Ascending aorta (tissue), 2 donors: ENCODE measurements around the gene BARX2. TPM values are rescaled to one million over a fixed set of nuclear protein-coding genes. Genes with fewer than 3 reads are reported as not detected.

ENCODE experiments used
- DNase-seq, 2 donors: peaks; one replicate each; pipeline ENCODE4 v3.0.0-alpha.2; 2019; ENCODE audit warnings: low spot score in 2 of 2
- H3K27ac ChIP-seq, 2 donors: fragments of 200-600 bp; sonication (generic); one replicate each; pipeline ENCODE4 v1.5.1; 2016 to 2017; ENCODE audit warnings: mild to moderate bottlenecking in 1 of 2
- H3K27me3 ChIP-seq: fragments of 200-600 bp; sonication (generic); one replicate; pipeline ENCODE4 v1.5.1; 2017
- H3K36me3 ChIP-seq, 2 donors: fragments of 200-600 bp; sonication (generic); one replicate each; pipeline ENCODE4 v1.5.1; 2016
- H3K4me1 ChIP-seq, 2 donors: fragments of 200-600 bp; sonication (generic); one replicate each; pipeline ENCODE4 v1.5.1; 2016 to 2017; ENCODE audit warnings: mild to moderate bottlenecking in 1 of 2
- H3K4me3 ChIP-seq, 2 donors: fragments of 200-600 bp; sonication (generic); one replicate each; pipeline ENCODE4 v1.5.1; 2016 to 2017; ENCODE audit warnings: mild to moderate bottlenecking in 1 of 2
- H3K9me3 ChIP-seq, 2 donors: fragments of 200-600 bp; sonication (generic); one replicate each; pipeline ENCODE4 v1.5.1; 2016
- intact Hi-C: fragments of 100-400 bp; cut with DNase I; formaldehyde crosslinking; loops from one replicate; pipeline ENCODE4 v1.15.1; 2023
- total RNA-seq: library from RNA; depleted of rRNA; stranded (reverse); fragments of >200 nt; gene quantifications from one replicate; pipeline ENCODE4 v1.1.0, GENCODE V29; 2016
- TF ChIP-seq, protein P1 (sequence below), 3 experiments: fragments of 200-600 bp in 2 of 3; fragments of 450-650 bp in 1 of 3; sonication (generic) in 2 of 3; IDR thresholded peaks; one replicate each; pipeline ENCODE4 v1.5.1; 2016 to 2019; ENCODE audit warnings: antibody characterized with exemption in 3 of 3, mild to moderate bottlenecking in 1 of 3, moderate library complexity in 1 of 3

The BARX2 gene
- total RNA-seq, 1 donor from 2014 or later = not detected

DNA sequence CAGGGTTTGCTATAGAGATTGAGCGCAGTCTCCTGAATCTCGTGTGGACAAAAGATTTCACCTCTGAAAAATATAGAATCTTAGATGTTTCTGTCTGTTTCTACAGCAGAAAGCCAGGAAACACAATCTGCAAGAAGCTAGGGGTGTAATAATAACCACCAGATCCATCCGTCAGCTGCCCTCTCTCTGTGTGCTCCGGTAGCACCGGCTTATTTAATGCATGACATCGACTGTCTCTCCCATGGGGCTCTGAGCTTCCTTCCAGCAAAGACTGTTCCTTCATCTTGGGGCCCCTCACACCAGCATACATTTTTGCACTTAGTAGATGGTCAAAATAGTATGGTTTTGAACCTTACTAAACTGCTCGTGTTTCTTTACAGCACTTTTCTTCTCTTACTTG is 20.2 kb downstream of the BARX2 start:
- no peak for DNase-seq
- no peaks in the 10 kb centered on the region for H3K4me1 ChIP-seq
- no peaks in the 10 kb centered on the region for H3K27me3 ChIP-seq
- no peaks in the 10 kb centered on the region for H3K9me3 ChIP-seq
- no peaks in the 10 kb centered on the region for H3K36me3 ChIP-seq
- no peak overlapping the region for H3K27ac ChIP-seq
- no peak overlapping the region for H3K4me3 ChIP-seq
- intact Hi-C loops = no loop called here
- TF ChIP-seq, protein P1, sequence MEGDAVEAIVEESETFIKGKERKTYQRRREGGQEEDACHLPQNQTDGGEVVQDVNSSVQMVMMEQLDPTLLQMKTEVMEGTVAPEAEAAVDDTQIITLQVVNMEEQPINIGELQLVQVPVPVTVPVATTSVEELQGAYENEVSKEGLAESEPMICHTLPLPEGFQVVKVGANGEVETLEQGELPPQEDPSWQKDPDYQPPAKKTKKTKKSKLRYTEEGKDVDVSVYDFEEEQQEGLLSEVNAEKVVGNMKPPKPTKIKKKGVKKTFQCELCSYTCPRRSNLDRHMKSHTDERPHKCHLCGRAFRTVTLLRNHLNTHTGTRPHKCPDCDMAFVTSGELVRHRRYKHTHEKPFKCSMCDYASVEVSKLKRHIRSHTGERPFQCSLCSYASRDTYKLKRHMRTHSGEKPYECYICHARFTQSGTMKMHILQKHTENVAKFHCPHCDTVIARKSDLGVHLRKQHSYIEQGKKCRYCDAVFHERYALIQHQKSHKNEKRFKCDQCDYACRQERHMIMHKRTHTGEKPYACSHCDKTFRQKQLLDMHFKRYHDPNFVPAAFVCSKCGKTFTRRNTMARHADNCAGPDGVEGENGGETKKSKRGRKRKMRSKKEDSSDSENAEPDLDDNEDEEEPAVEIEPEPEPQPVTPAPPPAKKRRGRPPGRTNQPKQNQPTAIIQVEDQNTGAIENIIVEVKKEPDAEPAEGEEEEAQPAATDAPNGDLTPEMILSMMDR (IDR thresholded peaks at IDR 0.05) = no peak

DNA sequence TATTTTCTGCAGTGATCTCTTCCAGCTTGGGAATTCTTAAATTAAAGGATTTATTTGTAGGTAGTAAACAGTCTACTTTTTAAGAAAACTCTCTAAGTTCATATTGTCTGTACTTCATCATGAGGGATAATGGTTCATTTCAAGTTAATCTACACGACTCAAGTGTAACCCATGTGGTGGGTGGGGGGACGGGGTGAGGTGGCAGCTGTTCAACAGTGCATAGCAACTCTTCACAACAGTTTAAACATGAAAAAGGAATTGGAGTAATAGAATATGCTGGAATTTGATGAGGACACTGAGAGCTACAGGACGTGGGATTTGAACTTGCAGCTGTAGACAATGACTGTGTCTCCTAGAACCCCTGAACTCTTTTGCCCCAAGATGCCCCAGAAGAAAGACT is 20.8 kb downstream of the BARX2 start:
- TF ChIP-seq, protein P1 (IDR thresholded peaks at IDR 0.05) = no peak
- intact Hi-C loops = no loop called here

DNA sequence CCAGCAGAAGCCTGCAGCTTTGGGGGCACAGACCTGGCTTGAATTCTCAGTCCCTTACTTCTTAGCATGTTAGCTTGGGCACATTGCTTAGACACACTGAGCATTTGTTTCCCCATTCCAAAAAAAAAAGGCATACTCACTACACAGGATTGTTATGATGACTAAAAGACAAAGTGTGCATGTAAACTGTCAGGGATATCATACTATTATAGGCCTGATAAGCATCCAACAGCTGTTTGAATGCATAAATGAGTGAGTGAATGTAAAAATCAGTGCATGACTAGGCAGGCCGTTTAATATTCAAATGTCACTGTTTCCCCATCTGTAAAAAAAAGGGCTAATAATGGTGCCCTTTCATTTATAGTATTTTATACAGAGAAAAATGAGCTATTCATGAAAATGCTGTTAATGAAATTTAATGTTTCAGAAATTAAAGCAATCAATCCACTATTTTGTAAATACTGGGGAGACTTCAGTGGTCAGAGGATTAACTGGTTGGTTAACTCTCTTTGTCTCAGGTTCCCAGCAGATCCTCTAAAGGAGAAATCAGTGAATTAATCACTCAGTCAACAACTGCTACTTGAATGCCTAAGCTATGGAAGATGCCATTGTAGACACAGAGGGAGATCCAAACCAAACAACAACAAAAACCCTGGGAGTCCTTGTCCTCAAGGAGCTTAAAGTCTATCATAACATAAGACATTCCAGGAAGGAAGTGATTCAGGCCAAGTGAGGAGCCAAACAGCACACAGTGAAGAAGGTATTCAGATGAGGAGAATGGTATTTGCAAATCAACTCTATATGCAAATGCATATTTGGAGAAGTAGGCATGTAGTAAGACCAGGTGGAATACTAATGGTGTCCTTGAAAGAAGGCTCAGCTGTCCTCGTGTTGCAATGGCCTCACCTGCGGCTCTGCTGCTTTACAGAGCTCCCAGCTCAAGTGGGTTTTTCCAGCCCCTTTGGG is 26.8 kb downstream of the BARX2 start:
- TF ChIP-seq, protein P1 (IDR thresholded peaks at IDR 0.05) = no peak
- intact Hi-C loops = no loop called here
- no peaks in the 10 kb centered on the region for H3K4me1 ChIP-seq

More for the DNA sequence above, 20.8 kb downstream of the BARX2 start:
- H3K27me3 ChIP-seq = no peaks in the 10 kb centered on the region
- no peaks in the 10 kb centered on the region for H3K9me3 ChIP-seq
- H3K36me3 ChIP-seq = no peaks in the 10 kb centered on the region
- H3K27ac ChIP-seq = no peak overlapping the region
- DNase-seq = no peak
- no peak overlapping the region for H3K4me3 ChIP-seq
- H3K4me1 ChIP-seq = no peaks in the 10 kb centered on the region

DNA sequence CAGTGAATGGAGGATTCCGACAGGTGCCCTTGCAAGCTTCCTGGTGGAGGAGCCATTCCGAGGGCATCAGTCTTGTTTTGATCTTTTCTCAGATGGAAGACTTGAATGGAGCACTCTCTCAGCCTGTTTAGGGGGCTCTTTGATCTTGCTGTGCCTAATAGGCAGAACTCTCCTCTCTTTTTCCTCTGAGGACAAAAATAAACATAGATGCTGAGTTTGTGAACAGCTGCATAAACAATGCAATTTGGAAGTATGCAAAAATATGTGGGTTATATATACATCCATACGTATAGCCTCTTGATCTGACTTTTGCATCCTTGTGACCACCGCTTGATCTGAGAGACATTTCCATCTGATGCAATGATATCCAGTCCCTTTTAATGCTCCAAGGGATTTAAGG is 29.1 kb downstream of the BARX2 start:
- no peak for DNase-seq
- intact Hi-C loops = no loop called here
- H3K36me3 ChIP-seq = no peaks in the 10 kb centered on the region
- no peaks in the 10 kb centered on the region for H3K4me1 ChIP-seq
- TF ChIP-seq, protein P1 (IDR thresholded peaks at IDR 0.05) = no peak
- H3K27me3 ChIP-seq = no peaks in the 10 kb centered on the region
- H3K4me3 ChIP-seq = no peak overlapping the region
- no peak overlapping the region for H3K27ac ChIP-seq
- H3K9me3 ChIP-seq = no peaks in the 10 kb centered on the region

More for the DNA sequence above, 26.8 kb downstream of the BARX2 start:
- H3K9me3 ChIP-seq = no peaks in the 10 kb centered on the region
- H3K36me3 ChIP-seq = no peaks in the 10 kb centered on the region
- no peak overlapping the region for H3K27ac ChIP-seq
- no peaks in the 10 kb centered on the region for H3K27me3 ChIP-seq
- H3K4me3 ChIP-seq = no peak overlapping the region
- DNase-seq = no peak

DNA sequence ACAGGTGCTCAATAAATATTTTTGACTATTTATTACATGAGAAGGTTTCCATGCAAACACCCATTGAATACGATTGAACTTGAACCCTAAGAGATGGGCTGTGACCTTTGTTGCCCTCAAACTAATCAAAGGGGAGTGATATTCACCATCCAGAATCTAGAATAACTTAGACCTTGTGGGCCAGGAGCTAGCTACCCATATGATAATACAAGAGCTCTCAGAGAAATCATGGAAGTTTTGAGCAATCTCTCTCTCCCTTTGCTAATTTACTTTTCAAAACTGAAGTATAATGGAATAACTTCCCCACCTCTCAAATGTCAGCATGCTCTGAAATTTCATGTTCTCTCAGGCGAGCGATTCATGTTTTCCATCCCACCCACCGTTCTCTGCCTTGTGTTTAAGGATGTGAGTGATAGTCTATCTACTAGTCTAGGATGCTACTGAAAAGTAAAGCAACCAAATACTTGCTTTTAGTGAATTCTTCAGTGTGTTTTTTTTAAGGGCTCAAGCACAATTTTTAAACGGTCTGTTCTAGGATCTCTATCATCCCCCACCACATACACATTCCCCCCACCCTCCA is 33.3 kb downstream of the BARX2 start:
- no peak overlapping the region for H3K27ac ChIP-seq
- intact Hi-C loops = no loop called here
- no peak for DNase-seq
- H3K4me3 ChIP-seq = no peak overlapping the region
- no peaks in the 10 kb centered on the region for H3K9me3 ChIP-seq
- no peaks in the 10 kb centered on the region for H3K27me3 ChIP-seq
- TF ChIP-seq, protein P1 (IDR thresholded peaks at IDR 0.05) = no peak
- H3K4me1 ChIP-seq = no peaks in the 10 kb centered on the region
- H3K36me3 ChIP-seq = no peaks in the 10 kb centered on the region
